Caco-2 (cell line): Measurements from ENCODE around the gene OR11A1. TPM values are rescaled to one million over a fixed set of nuclear protein-coding genes. Genes with fewer than 3 reads are reported as not detected.

ENCODE experiments used
- BruUV-seq: library from RNA; stranded (reverse); fragments of 400-500 nt; replicated peaks from 2 replicates; lab custom pipeline; 2021; lab: Mats Ljungman, UMichigan
- CTCF ChIA-PET: fragments of 300-600 bp; sonication (Branson Sonifier 250); formaldehyde crosslinking; loops from one replicate; lab custom pipeline; 2022; ENCODE audit warnings: antibody characterized with exemption; lab: Charles Lee
- POLR2A ChIA-PET: fragments of 300-600 bp; sonication (Branson Sonifier 250); formaldehyde crosslinking; loops from one replicate; lab custom pipeline; 2022; ENCODE audit warnings: antibody characterized with exemption; lab: Charles Lee
- DNase-seq, 2 experiments: peaks; one replicate each; pipeline versions ENCODE4 v3.0.0 to v3.0.0-alpha.2; 2020 to 2022
- H3K27me3 ChIP-seq: replicated peaks from 2 replicates; pipeline ENCODE4 v1.6.0; 2011; ENCODE audit warnings: low read length; ENCODE audit not compliant: control insufficient read depth, insufficient read depth
- H3K36me3 ChIP-seq: 2 replicates; pipeline ENCODE4 v1.5.1; 2011; ENCODE audit warnings: low read length; ENCODE audit not compliant: control insufficient read depth, insufficient read depth
- H3K4me1 ChIP-seq: fragments of 250-450 bp; sonication (Bioruptor Pico); 2 replicates; pipeline ENCODE4 v1.5.1; 2020; ENCODE audit warnings: mild to moderate bottlenecking
- H3K4me3 ChIP-seq: 2 replicates; pipeline ENCODE4 v1.5.1; 2011; ENCODE audit warnings: low read depth, mild to moderate bottlenecking, control low read depth, low read length
- H3K9me3 ChIP-seq: fragments of 250-450 bp; sonication (Bioruptor Pico); 2 replicates; pipeline ENCODE4 v1.5.1; 2020; ENCODE audit warnings: mild to moderate bottlenecking, moderate library complexity
- H3K27ac Mint-ChIP-seq: one replicate; pipeline ENCODE4 v1.8.0; 2022; ENCODE audit warnings: mixed read lengths; ENCODE audit not compliant: unreplicated experiment
- H3K27me3 Mint-ChIP-seq: one replicate; pipeline ENCODE4 v1.8.0; 2022; ENCODE audit warnings: mixed read lengths; ENCODE audit not compliant: insufficient read depth, unreplicated experiment
- H3K36me3 Mint-ChIP-seq: one replicate; pipeline ENCODE4 v1.8.0; 2022; ENCODE audit warnings: mild to moderate bottlenecking, mixed read lengths; ENCODE audit not compliant: insufficient read depth, unreplicated experiment
- H3K4me1 Mint-ChIP-seq: one replicate; pipeline ENCODE4 v1.8.0; 2022; ENCODE audit warnings: low read depth, mixed read lengths; ENCODE audit not compliant: unreplicated experiment
- H3K4me3 Mint-ChIP-seq: one replicate; pipeline ENCODE4 v1.8.0; 2022; ENCODE audit warnings: mild to moderate bottlenecking, moderate library complexity, mixed read lengths; ENCODE audit not compliant: unreplicated experiment
- H3K9me3 Mint-ChIP-seq: one replicate; pipeline ENCODE4 v1.8.0; 2022; ENCODE audit warnings: mixed read lengths; ENCODE audit not compliant: unreplicated experiment
- intact Hi-C: fragments of 100-400 bp; cut with micrococcal nuclease; formaldehyde crosslinking; loops from one replicate; pipeline ENCODE4 v1.10.0; 2022; ENCODE audit not compliant: unreplicated experiment
- total RNA-seq: library from RNA; stranded (reverse); gene quantifications from 2 replicates; pipeline ENCODE4 v1.2.3, GENCODE V29; 2022
- TF ChIP-seq, protein P1 (sequence below), 2 experiments: fragments of 200-600 bp in 1 of 2; IDR thresholded peaks; 1 replicate in 1 of 2; 2 replicates in 1 of 2; pipeline versions ENCODE4 v1.5.1 to v1.8.0; 2011 to 2022; ENCODE audit warnings: antibody characterized with exemption in 1 of 2, control low read depth in 1 of 2, inconsistent platforms in 1 of 2, low read depth in 1 of 2, low read length in 1 of 2, mild to moderate bottlenecking in 1 of 2, moderate library complexity in 1 of 2; ENCODE audit not compliant: insufficient read depth in 1 of 2, severe bottlenecking in 1 of 2, unreplicated experiment in 1 of 2

OR11A1 gene
- total RNA-seq, 1 experiment from 2014 or later, result not detected

- no peak overlapping the region for H3K27ac Mint-ChIP-seq
- CTCF ChIA-PET, result no interaction called here
- H3K4me3 Mint-ChIP-seq, result no peak overlapping the region
- DNase-seq, result no peak
- POLR2A ChIA-PET, result no interaction called here
- H3K27me3 Mint-ChIP-seq, result no peaks in the 10 kb centered on the region
- no peak overlapping the region for H3K4me3 ChIP-seq
- no peaks in the 10 kb centered on the region for H3K4me1 ChIP-seq
- no peaks in the 10 kb centered on the region for H3K9me3 ChIP-seq
- BruUV-seq, result no TSS peak
- no peaks in the 10 kb centered on the region for H3K9me3 Mint-ChIP-seq
- no peaks in the 10 kb centered on the region for H3K36me3 Mint-ChIP-seq
- TF ChIP-seq, protein P1, sequence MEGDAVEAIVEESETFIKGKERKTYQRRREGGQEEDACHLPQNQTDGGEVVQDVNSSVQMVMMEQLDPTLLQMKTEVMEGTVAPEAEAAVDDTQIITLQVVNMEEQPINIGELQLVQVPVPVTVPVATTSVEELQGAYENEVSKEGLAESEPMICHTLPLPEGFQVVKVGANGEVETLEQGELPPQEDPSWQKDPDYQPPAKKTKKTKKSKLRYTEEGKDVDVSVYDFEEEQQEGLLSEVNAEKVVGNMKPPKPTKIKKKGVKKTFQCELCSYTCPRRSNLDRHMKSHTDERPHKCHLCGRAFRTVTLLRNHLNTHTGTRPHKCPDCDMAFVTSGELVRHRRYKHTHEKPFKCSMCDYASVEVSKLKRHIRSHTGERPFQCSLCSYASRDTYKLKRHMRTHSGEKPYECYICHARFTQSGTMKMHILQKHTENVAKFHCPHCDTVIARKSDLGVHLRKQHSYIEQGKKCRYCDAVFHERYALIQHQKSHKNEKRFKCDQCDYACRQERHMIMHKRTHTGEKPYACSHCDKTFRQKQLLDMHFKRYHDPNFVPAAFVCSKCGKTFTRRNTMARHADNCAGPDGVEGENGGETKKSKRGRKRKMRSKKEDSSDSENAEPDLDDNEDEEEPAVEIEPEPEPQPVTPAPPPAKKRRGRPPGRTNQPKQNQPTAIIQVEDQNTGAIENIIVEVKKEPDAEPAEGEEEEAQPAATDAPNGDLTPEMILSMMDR (IDR thresholded peaks at IDR 0.05; ENCODE audit: insufficient read depth in 1 of 2, low read depth in 1 of 2, low read length in 1 of 2, severe bottlenecking in 1 of 2, unreplicated experiment in 1 of 2), result no peak
- no peaks in the 10 kb centered on the region for H3K36me3 ChIP-seq
- H3K27me3 ChIP-seq, result no peaks in the 10 kb centered on the region
- H3K4me1 Mint-ChIP-seq, result no peaks in the 10 kb centered on the region
- intact Hi-C loops, result no loop called here
Measured at GRCh38 chr6:29483735-29484134, 26.9 kb upstream of the OR11A1 start.

- Mint-ChIP-seq H3K27me3 (no peaks in the 10 kb centered on the region), H3K4me3 (no peak overlapping the region), H3K9me3 (no peaks in the 10 kb centered on the region), H3K4me1 (no peaks in the 10 kb centered on the region), H3K36me3 (no peaks in the 10 kb centered on the region), H3K27ac (no peak overlapping the region)
- no TSS peak for BruUV-seq
- POLR2A ChIA-PET, result no interaction called here
- Histone ChIP-seq H3K4me1 (no peaks in the 10 kb centered on the region), H3K4me3 (no peak overlapping the region), H3K27me3 (no peaks in the 10 kb centered on the region; the same call in 1 of the 2 replicates), H3K36me3 (no peaks in the 10 kb centered on the region), H3K9me3 (no peaks in the 10 kb centered on the region)
- TF ChIP-seq, protein P1 (IDR thresholded peaks at IDR 0.05; ENCODE audit: insufficient read depth in 1 of 2, low read depth in 1 of 2, low read length in 1 of 2, severe bottlenecking in 1 of 2, unreplicated experiment in 1 of 2), result no peak
- DNase-seq, result no peak
- CTCF ChIA-PET, result no interaction called here
- intact Hi-C loops, result no loop called here
Measured at GRCh38 chr6:29483186-29483585, 26.3 kb upstream of the OR11A1 start.

- TF ChIP-seq, protein P1 (IDR thresholded peaks at IDR 0.05; ENCODE audit: insufficient read depth in 1 of 2, low read depth in 1 of 2, low read length in 1 of 2, severe bottlenecking in 1 of 2, unreplicated experiment in 1 of 2), result no peak
- ChIA-PET CTCF (no interaction called here), POLR2A (no interaction called here)
- no peak overlapping the region for H3K27ac Mint-ChIP-seq
- H3K4me3 Mint-ChIP-seq, result no peak overlapping the region
- Histone ChIP-seq H3K9me3 (no peaks in the 10 kb centered on the region), H3K36me3 (no peaks in the 10 kb centered on the region), H3K27me3 (no peaks in the 10 kb centered on the region; the same call in 1 of the 2 replicates), H3K4me3 (no peak overlapping the region), H3K4me1 (no peaks in the 10 kb centered on the region)
- intact Hi-C loops, result no loop called here
- peaks cover 4% of the 10 kb centered on the region for H3K27me3 Mint-ChIP-seq
- no peak for DNase-seq
- H3K9me3 Mint-ChIP-seq, result no peaks in the 10 kb centered on the region
- no peaks in the 10 kb centered on the region for H3K36me3 Mint-ChIP-seq
- no TSS peak for BruUV-seq
- no peaks in the 10 kb centered on the region for H3K4me1 Mint-ChIP-seq
Measured at GRCh38 chr6:29479560-29479959, 22.7 kb upstream of the OR11A1 start.
